Activated CD8-positive, alpha-beta T cell treated with anti-CD3 and anti-CD28 coated beads for 36 hours (primary cell): ENCODE data around the gene SLC22A8. TPM values are rescaled to one million over a fixed set of nuclear protein-coding genes. Genes with fewer than 3 reads are reported as not detected.

ENCODE experiments used
- ATAC-seq: fragments of 200-7000 bp; cut with Tn5 transposase; one replicate; pipeline ENCODE4 v1.10.0; 2021; ENCODE audit warnings: mild to moderate bottlenecking, moderate library complexity
- CTCF ChIA-PET: fragments of 350-600 bp; sonication (Branson Sonifier 250); formaldehyde crosslinking; loops from one replicate; lab custom pipeline; 2021; ENCODE audit warnings: antibody characterized with exemption; lab: Charles Lee
- POLR2A ChIA-PET: fragments of 350-600 bp; sonication (Branson Sonifier 250); formaldehyde crosslinking; loops from one replicate; lab custom pipeline; 2021; ENCODE audit warnings: antibody characterized with exemption; lab: Charles Lee
- DNase-seq: peaks from one replicate; pipeline ENCODE4 v3.0.0-alpha.2; 2020
- H3K27ac Mint-ChIP-seq: one replicate; pipeline ENCODE4 v1.8.0; 2021; ENCODE audit warnings: mild to moderate bottlenecking, mixed read lengths
- H3K27me3 Mint-ChIP-seq: one replicate; pipeline ENCODE4 v1.8.0; 2021; ENCODE audit warnings: mixed read lengths
- H3K36me3 Mint-ChIP-seq: one replicate; pipeline ENCODE4 v1.8.0; 2021; ENCODE audit warnings: low read depth, mixed read lengths
- H3K4me1 Mint-ChIP-seq: one replicate; pipeline ENCODE4 v1.8.0; 2021; ENCODE audit warnings: low read depth, mixed read lengths
- H3K4me3 Mint-ChIP-seq: one replicate; pipeline ENCODE4 v1.8.0; 2021; ENCODE audit warnings: mild to moderate bottlenecking, moderate library complexity, mixed read lengths
- H3K9me3 Mint-ChIP-seq: one replicate; pipeline ENCODE4 v1.8.0; 2021; ENCODE audit warnings: mixed read lengths
- intact Hi-C: fragments of 100-400 bp; cut with micrococcal nuclease; formaldehyde crosslinking; loops from one replicate; pipeline ENCODE4 v1.10.0; 2022
- total RNA-seq, 2 experiments: library from RNA; stranded (reverse); gene quantifications; one replicate each; pipeline ENCODE4 v1.2.3, GENCODE V29; 2021
- TF ChIP-seq, protein P1 (sequence below): fragments of 200-600 bp; IDR thresholded peaks from one replicate; pipeline ENCODE4 v1.8.0; 2022; ENCODE audit warnings: antibody characterized with exemption, mild to moderate bottlenecking

The SLC22A8 gene
- total RNA-seq, 2 experiments from 2014 or later, result not detected

DNA sequence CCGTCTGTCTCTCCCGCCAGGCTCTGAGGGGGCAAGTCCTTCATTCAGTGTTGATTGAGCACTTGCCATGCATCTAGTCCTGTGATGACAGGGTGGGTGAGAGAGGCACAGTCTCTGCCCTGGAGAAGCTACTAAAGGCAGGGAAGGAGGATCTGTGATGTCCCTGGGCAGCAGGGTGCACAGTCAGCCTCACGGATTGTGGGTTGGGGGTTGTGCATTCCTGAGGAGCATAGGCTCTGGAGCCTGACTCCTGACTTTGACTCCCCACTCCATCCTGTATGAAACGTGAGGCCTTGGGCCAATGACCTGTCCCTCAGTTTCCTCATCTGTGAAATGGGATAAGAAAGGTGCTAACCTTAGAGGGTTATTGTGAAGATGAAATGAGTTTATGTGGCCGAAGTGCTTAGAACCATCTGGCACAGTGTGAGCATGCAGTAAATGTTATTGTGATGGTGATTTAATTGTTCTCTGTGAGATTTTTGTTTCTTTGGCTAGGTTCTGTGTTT, 4.7 kb downstream of the SLC22A8 start:
- DNase-seq (no peak), ATAC-seq (no peak)
- Mint-ChIP-seq H3K4me1 (no peaks in the 10 kb centered on the region), H3K4me3 (no peak overlapping the region), H3K27ac (no peak overlapping the region), H3K9me3 (no peaks in the 10 kb centered on the region), H3K36me3 (no peaks in the 10 kb centered on the region), H3K27me3 (peaks cover 5% of the 10 kb centered on the region)
- ChIA-PET POLR2A (no interaction called here), CTCF (interaction anchor here (5.4 kb wide), 1 partner anchor 105 kb away, joined by 24 read pairs; no protein-coding TSS in a partner anchor)
- TF ChIP-seq, protein P1, sequence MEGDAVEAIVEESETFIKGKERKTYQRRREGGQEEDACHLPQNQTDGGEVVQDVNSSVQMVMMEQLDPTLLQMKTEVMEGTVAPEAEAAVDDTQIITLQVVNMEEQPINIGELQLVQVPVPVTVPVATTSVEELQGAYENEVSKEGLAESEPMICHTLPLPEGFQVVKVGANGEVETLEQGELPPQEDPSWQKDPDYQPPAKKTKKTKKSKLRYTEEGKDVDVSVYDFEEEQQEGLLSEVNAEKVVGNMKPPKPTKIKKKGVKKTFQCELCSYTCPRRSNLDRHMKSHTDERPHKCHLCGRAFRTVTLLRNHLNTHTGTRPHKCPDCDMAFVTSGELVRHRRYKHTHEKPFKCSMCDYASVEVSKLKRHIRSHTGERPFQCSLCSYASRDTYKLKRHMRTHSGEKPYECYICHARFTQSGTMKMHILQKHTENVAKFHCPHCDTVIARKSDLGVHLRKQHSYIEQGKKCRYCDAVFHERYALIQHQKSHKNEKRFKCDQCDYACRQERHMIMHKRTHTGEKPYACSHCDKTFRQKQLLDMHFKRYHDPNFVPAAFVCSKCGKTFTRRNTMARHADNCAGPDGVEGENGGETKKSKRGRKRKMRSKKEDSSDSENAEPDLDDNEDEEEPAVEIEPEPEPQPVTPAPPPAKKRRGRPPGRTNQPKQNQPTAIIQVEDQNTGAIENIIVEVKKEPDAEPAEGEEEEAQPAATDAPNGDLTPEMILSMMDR, result no peak
- intact Hi-C loops, result no loop called here

DNA sequence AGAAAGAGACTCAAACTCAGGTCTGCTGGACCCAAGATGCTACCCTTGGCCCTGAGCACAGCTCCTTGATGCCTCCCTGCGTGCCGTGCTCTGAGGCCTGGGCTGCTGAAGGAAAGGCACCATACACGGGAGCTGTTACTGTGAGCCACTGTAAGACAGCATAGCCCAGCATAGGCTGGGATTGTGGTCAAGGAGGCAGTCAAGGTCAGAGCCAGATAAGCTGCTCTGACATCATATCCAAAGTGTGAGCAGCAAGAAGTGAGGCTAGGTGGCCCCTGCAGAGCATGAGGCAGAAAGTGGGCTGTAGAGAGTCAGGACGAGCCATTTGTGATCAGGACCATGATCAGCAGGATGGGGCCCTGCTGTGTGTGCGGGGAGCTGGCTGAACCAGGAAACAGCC, 7.7 kb downstream of the SLC22A8 start:
- Mint-ChIP-seq H3K27ac (no peak overlapping the region), H3K4me1 (no peaks in the 10 kb centered on the region), H3K9me3 (no peaks in the 10 kb centered on the region), H3K36me3 (no peaks in the 10 kb centered on the region), H3K27me3 (no peaks in the 10 kb centered on the region), H3K4me3 (no peak overlapping the region)
- ATAC-seq (no peak), DNase-seq (no peak)
- CTCF ChIA-PET, result interaction anchor here (0.6 to 1.8 kb wide), 6 partner anchors 11 to 102 kb away, joined by 3 to 13 read pairs (median 3); no protein-coding TSS in a partner anchor
- intact Hi-C loops, result no loop called here
- TF ChIP-seq, protein P1, result no peak
- POLR2A ChIA-PET, result interaction anchor here (0.6 to 0.9 kb wide), 2 partner anchors 52 to 238 kb away, joined by 3 to 4 read pairs; no protein-coding TSS in a partner anchor

DNA sequence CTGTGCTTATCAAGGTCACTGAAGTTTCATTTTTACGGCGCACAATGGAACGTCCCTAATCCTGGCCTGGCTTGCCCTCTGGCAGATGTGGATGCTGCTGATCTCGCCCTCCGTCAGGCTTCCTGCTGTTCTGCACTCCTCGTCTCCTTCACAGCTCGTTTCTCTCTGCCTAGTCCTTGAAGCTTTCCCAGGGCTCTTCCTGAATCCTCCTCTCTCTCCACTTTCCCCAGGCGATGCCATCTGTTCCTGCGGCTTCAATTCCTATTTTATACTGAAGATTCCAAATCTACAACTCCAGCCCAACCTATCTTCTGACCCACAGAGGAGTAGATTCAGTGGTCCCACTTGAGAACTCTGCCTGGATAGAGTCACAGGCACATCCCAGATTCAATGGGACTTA, 14.2 kb downstream of the SLC22A8 start:
- intact Hi-C loops, result no loop called here
- no peak overlapping the region for H3K4me3 Mint-ChIP-seq
- H3K27me3 Mint-ChIP-seq, result peaks cover 3% of the 10 kb centered on the region
- TF ChIP-seq, protein P1, result no peak
- ChIA-PET POLR2A (no interaction called here), CTCF (interaction anchor here (1.0 to 1.2 kb wide), 3 partner anchors 21 to 94 kb away, joined by 3 read pairs; no protein-coding TSS in a partner anchor)
- no peak overlapping the region for H3K27ac Mint-ChIP-seq
- no peaks in the 10 kb centered on the region for H3K36me3 Mint-ChIP-seq
- DNase-seq, result no peak
- no peak for ATAC-seq
- H3K4me1 Mint-ChIP-seq, result no peaks in the 10 kb centered on the region
- H3K9me3 Mint-ChIP-seq, result no peaks in the 10 kb centered on the region

DNA sequence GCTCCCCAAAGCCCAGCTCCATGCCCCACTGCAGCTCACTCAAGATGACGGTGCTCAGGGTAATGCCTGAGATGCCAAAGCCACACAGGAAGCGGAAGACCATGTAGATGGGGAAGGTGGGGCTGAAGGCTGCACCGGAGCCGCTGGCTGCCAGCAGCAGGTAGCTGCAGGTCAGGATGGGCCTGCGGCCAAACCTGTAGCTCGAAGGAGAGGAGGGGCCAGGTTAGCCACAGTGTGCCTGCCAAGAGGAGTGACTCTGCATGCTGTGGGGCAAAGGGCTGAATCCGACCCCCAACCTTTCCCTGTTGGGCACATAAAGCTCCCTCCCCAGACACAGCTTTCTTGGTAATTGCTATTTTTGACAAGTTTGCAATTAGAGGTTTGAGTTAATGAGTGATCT, 16.0 kb downstream of the SLC22A8 start:
- POLR2A ChIA-PET, result interaction anchor here (0.5 kb wide), 1 partner anchor 148 kb away, joined by 3 read pairs; no protein-coding TSS in a partner anchor
- TF ChIP-seq, protein P1, result no peak
- no peak for ATAC-seq

DNA sequence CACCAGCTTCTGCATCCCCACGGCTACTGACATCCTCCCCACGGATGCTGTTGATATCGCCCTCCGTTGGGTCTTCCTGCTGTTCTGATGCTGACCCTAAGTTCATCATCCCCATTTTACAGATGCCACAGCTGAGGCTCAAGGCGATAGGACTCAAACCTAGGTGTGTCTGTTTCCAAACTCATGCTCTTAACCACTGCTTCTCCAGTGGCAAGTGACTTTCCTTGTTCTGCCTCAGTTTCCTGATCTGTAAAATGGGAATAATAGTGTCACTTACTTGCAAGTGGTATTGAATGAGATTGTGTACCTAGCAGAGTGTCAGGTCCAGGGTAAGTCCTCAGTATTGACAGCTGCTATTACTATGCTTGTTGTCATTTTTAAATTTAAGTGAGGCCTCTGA, 16.5 kb downstream of the SLC22A8 start:
- CTCF ChIA-PET, result interaction anchor here (0.8 to 1.4 kb wide), 2 partner anchors 24 to 93 kb away, joined by 4 to 6 read pairs; no protein-coding TSS in a partner anchor
- Mint-ChIP-seq H3K4me3 (no peak overlapping the region), H3K36me3 (no peaks in the 10 kb centered on the region), H3K27ac (no peak overlapping the region), H3K27me3 (peaks cover 3% of the 10 kb centered on the region), H3K9me3 (no peaks in the 10 kb centered on the region), H3K4me1 (no peaks in the 10 kb centered on the region)
- TF ChIP-seq, protein P1, result no peak
- ATAC-seq (no peak), DNase-seq (no peak)
- POLR2A ChIA-PET, result no interaction called here
- intact Hi-C loops, result no loop called here

More for the DNA sequence above, 16.0 kb downstream of the SLC22A8 start:
- no peak for DNase-seq
- H3K27me3 Mint-ChIP-seq, result peaks cover 3% of the 10 kb centered on the region
- H3K9me3 Mint-ChIP-seq, result no peaks in the 10 kb centered on the region
- H3K4me3 Mint-ChIP-seq, result no peak overlapping the region
- H3K27ac Mint-ChIP-seq, result no peak overlapping the region
- no peaks in the 10 kb centered on the region for H3K4me1 Mint-ChIP-seq
- CTCF ChIA-PET, result interaction anchor here (0.8 to 1.4 kb wide), 2 partner anchors 23 to 94 kb away, joined by 4 to 6 read pairs; no protein-coding TSS in a partner anchor
- H3K36me3 Mint-ChIP-seq, result no peaks in the 10 kb centered on the region
- intact Hi-C loops, result no loop called here
